IMR-90 (cell line): ENCODE results near the gene ATG5. TPM values are rescaled to one million over a fixed set of nuclear protein-coding genes. Genes with fewer than 3 reads are reported as not detected.

ENCODE experiments used
- ATAC-seq: fragments of 200-7000 bp; cut with Tn5 transposase; 2 replicates; pipeline ENCODE4 v1.9.1; 2020; ENCODE audit warnings: low read depth, mild to moderate bottlenecking, moderate library complexity
- BruUV-seq: library from RNA; stranded (reverse); fragments of 400-500 nt; replicated peaks from 2 replicates; lab custom pipeline; 2021; lab: Mats Ljungman, UMichigan
- CTCF ChIA-PET: fragments of 300-600 bp; formaldehyde crosslinking; extraction: SDS; loops from one replicate; lab custom pipeline; 2021; ENCODE audit warnings: antibody characterized with exemption; lab: Yijun Ruan, JAX
- POLR2A ChIA-PET: fragments of 300-600 bp; sonication (Branson Sonifier 250); formaldehyde crosslinking; loops from one replicate; lab custom pipeline; 2022; ENCODE audit warnings: antibody characterized with exemption; ENCODE audit not compliant: unreplicated experiment; lab: Charles Lee
- DNase-seq: peaks from one replicate; pipeline ENCODE4 v3.0.0; 2013
- H2AFZ ChIP-seq: replicated peaks from 2 replicates; pipeline ENCODE3; 2013; ENCODE audit warnings: low read length, mild to moderate bottlenecking; ENCODE audit not compliant: poor library complexity
- H2AK5ac ChIP-seq: 2 replicates; pipeline ENCODE4 v1.6.1; 2013; ENCODE audit warnings: low read depth, low read length, inconsistent platforms
- H2AK9ac ChIP-seq: replicated peaks from 2 replicates; pipeline ENCODE3; 2013; ENCODE audit warnings: mild to moderate bottlenecking, low read depth, low read length, moderate library complexity; ENCODE audit not compliant: poor library complexity
- H2BK120ac ChIP-seq: 2 replicates; pipeline ENCODE4 v1.6.1; 2013; ENCODE audit warnings: low read depth, low read length, inconsistent platforms
- H2BK15ac ChIP-seq: 3 replicates; pipeline ENCODE4 v1.6.1; 2013; ENCODE audit warnings: low read depth, low read length, inconsistent platforms
- H2BK20ac ChIP-seq: 2 replicates; pipeline ENCODE4 v1.6.1; 2013; ENCODE audit warnings: low read depth, mild to moderate bottlenecking, inconsistent platforms, low read length, moderate library complexity
- H2BK5ac ChIP-seq: 2 replicates; pipeline ENCODE4 v1.6.1; 2013; ENCODE audit warnings: mild to moderate bottlenecking, low read depth, low read length, inconsistent platforms; ENCODE audit not compliant: poor library complexity, severe bottlenecking
- H3K14ac ChIP-seq: replicated peaks from 2 replicates; pipeline ENCODE4 v1.6.1; 2013; ENCODE audit warnings: low read depth, low read length, inconsistent platforms
- H3K18ac ChIP-seq: 2 replicates; pipeline ENCODE4 v1.6.1; 2013; ENCODE audit warnings: low read depth, low read length, control low read depth
- H3K23ac ChIP-seq: 2 replicates; pipeline ENCODE4 v1.6.1; 2013; ENCODE audit warnings: low read depth, low read length, inconsistent platforms
- H3K27ac ChIP-seq: 2 replicates; pipeline ENCODE4 v1.5.1; 2013; ENCODE audit warnings: mild to moderate bottlenecking, control low read depth, low read length; ENCODE audit not compliant: insufficient read depth
- H3K27me3 ChIP-seq: 2 replicates; pipeline ENCODE4 v1.6.1; 2013; ENCODE audit warnings: low read length; ENCODE audit not compliant: control insufficient read depth, insufficient read depth
- H3K36me3 ChIP-seq: 2 replicates; pipeline ENCODE4 v1.6.1; 2013; ENCODE audit warnings: low read length, mixed read lengths; ENCODE audit not compliant: control insufficient read depth, insufficient read depth
- H3K4ac ChIP-seq: 2 replicates; pipeline ENCODE4 v1.6.1; 2013; ENCODE audit warnings: low read depth, low read length, inconsistent platforms
- H3K4me1 ChIP-seq: 2 replicates; pipeline ENCODE4 v1.6.1; 2013; ENCODE audit warnings: low read length, mixed read lengths; ENCODE audit not compliant: control insufficient read depth, insufficient read depth
- H3K4me2 ChIP-seq: 2 replicates; pipeline ENCODE4 v1.6.1; 2013; ENCODE audit warnings: low read depth, mild to moderate bottlenecking, control low read depth, low read length, moderate library complexity
- H3K4me3 ChIP-seq: 2 replicates; pipeline ENCODE4 v1.5.1; 2013; ENCODE audit warnings: low read depth, mild to moderate bottlenecking, control low read depth, low read length, moderate library complexity; ENCODE audit not compliant: insufficient read depth
- H3K56ac ChIP-seq: 2 replicates; pipeline ENCODE4 v1.6.1; 2013; ENCODE audit warnings: low read length, inconsistent platforms; ENCODE audit not compliant: insufficient read depth; ENCODE audit errors: extremely low read depth
- H3K79me1 ChIP-seq, 2 experiments: 2 replicates each; pipeline ENCODE4 v1.6.1; 2013; ENCODE audit warnings: low read length in 2 of 2, inconsistent platforms in 1 of 2, low read depth in 1 of 2
- H3K9ac ChIP-seq: 2 replicates; pipeline ENCODE4 v1.6.1; 2013; ENCODE audit warnings: low read depth, low read length, control low read depth
- H3K9me1 ChIP-seq: 2 replicates; pipeline ENCODE4 v1.6.1; 2013; ENCODE audit warnings: low read length, inconsistent platforms; ENCODE audit not compliant: insufficient read depth
- H3K9me3 ChIP-seq: 2 replicates; pipeline ENCODE4 v1.6.1; 2013; ENCODE audit warnings: low read length; ENCODE audit not compliant: control insufficient read depth, insufficient read depth
- H4K20me1 ChIP-seq: 2 replicates; pipeline ENCODE4 v1.6.1; 2013; ENCODE audit warnings: low read length, inconsistent platforms; ENCODE audit not compliant: insufficient read depth
- H4K5ac ChIP-seq: 2 replicates; pipeline ENCODE4 v1.6.1; 2013; ENCODE audit warnings: mild to moderate bottlenecking, low read depth, low read length, control low read depth
- H4K8ac ChIP-seq, 2 experiments: 2 replicates each; pipeline ENCODE4 v1.6.1; 2013; ENCODE audit warnings: low read depth in 2 of 2, low read length in 2 of 2, control low read depth in 1 of 2, inconsistent platforms in 1 of 2
- H4K91ac ChIP-seq: 2 replicates; pipeline ENCODE4 v1.6.1; 2013; ENCODE audit warnings: low read depth, low read length, inconsistent platforms; ENCODE audit not compliant: insufficient read depth
- CEBPB ChIP-seq: IDR thresholded peaks from 2 replicates; pipeline ENCODE4 v1.6.1; 2012; ENCODE audit warnings: low read depth, low read length, improper control_type of control experiment
- FOS ChIP-seq: fragments of 150-350 bp; IDR thresholded peaks from 2 replicates; pipeline ENCODE4 v1.6.1; 2016; ENCODE audit warnings: low read depth, low read length
- NFE2L2 ChIP-seq: fragments of 150-350 bp; IDR thresholded peaks from 2 replicates; pipeline ENCODE4 v1.6.1; 2016; ENCODE audit warnings: low read depth, mild to moderate bottlenecking, low read length
- WGBS, 2 experiments: methylation state at CpG; one replicate each; pipeline versions ENCODE4 v1.1.5 to v1.1.7; 2013; ENCODE audit warnings: missing lambda C conversion rate in 2 of 2; ENCODE audit not compliant: insufficient read length in 1 of 2; ENCODE audit errors: extremely low coverage in 2 of 2; 5-methylcytosine and 5-hydroxymethylcytosine counted together
- dilution Hi-C: fragments of 300-500 bp; cut with HindIII; formaldehyde crosslinking; loops from one replicate; pipeline ENCODE4 v1.14.3; 2018; ENCODE audit warnings: low sequenced_read_pairs; ENCODE audit not compliant: unreplicated experiment
- in situ Hi-C: fragments of 300-500 bp; cut with MboI; formaldehyde crosslinking; loops from 3 replicates; pipeline ENCODE4 v1.14.3; 2019; ENCODE audit warnings: low sequenced_read_pairs, inconsistent platforms, mixed read lengths
- intact Hi-C: fragments of 100-400 bp; cut with micrococcal nuclease; formaldehyde crosslinking; loops from 2 replicates; pipeline ENCODE4 v1.10.0; 2022
- polyA plus RNA-seq, 3 experiments: library from polyadenylated mRNA; depleted of rRNA; stranded (reverse); fragments of >200 nt; gene quantifications; 2 replicates each; pipeline ENCODE4 v1.2.3, GENCODE V29; 2012; ENCODE audit warnings: low replicate concordance in 1 of 3
- total RNA-seq: library from RNA; depleted of rRNA; stranded (reverse); fragments of >200 nt; gene quantifications from 2 replicates; pipeline ENCODE4 v1.2.3, GENCODE V29; 2012

Gene ATG5
- total and polyA plus RNA-seq, 2 of the 4 experiments (the other 2 are of a cell fraction): 13.5 to 28.0 TPM

GRCh38 chr6:106275692-106276091 is 49.9 kb downstream of the ATG5 start:
- peak overlapping the region; percentile 34; the same call in 1 of the 2 replicates for H3K4ac ChIP-seq
- peaks cover 29 to 38% of the 10 kb centered on the region in 2 experiments for H3K79me1 ChIP-seq
- H3K23ac ChIP-seq: no peak overlapping the region
- ChIA-PET CTCF (interaction anchor here (1.1 kb wide), 1 partner anchor 14 kb away, joined by 3 read pairs; no protein-coding TSS in a partner anchor), POLR2A (no interaction called here)
- peak; percentile 71 for DNase-seq
- H3K27me3 ChIP-seq: no peaks in the 10 kb centered on the region
- H2BK5ac ChIP-seq: peak overlapping the region; percentile 46
- no peak overlapping the region for H3K4me3 ChIP-seq
- no peaks in the 10 kb centered on the region for H3K9me1 ChIP-seq
- WGBS, 2 experiments: no CpG with 5 or more reads among the region's 5 CpGs
- H2BK15ac ChIP-seq: no peak overlapping the region
- H2BK20ac ChIP-seq: 0 out of 2 replicates have a peak overlapping the region, but pooled peaks have one; percentile 5
- peak overlapping the region; percentile 37; the same call in 1 of the 2 replicates for H3K9ac ChIP-seq
- H3K36me3 ChIP-seq: peaks cover 6% of the 10 kb centered on the region
- H2AK5ac ChIP-seq: no peak overlapping the region
- no TSS peak for BruUV-seq
- H3K27ac ChIP-seq: no peak overlapping the region; the same call in 1 of the 2 replicates
- H2BK120ac ChIP-seq: no peak overlapping the region
- dilution Hi-C loops (no loop called here), intact Hi-C loops (no loop called here), in situ Hi-C loops (no loop called here)
- peak overlapping the region; percentile 84; the same call in 1 of the 2 replicates for H3K4me2 ChIP-seq
- no peaks in the 10 kb centered on the region; the same call in 1 of the 2 replicates for H3K4me1 ChIP-seq
- TF ChIP-seq NFE2L2 (no peak), CEBPB (no peak), FOS (no peak)
- no peak overlapping the region for H2AFZ ChIP-seq
- no peaks in the 10 kb centered on the region for H3K9me3 ChIP-seq
- H4K20me1 ChIP-seq: no peaks in the 10 kb centered on the region
- no peak overlapping the region for H4K8ac ChIP-seq
- no peak overlapping the region for H4K91ac ChIP-seq
- H3K14ac ChIP-seq: no peak overlapping the region
- 0 out of 2 replicates have a peak overlapping the region, but pooled peaks have one; percentile 2 for H4K5ac ChIP-seq
- H3K18ac ChIP-seq: no peak overlapping the region
- ATAC-seq: peak; percentile 93
- H2AK9ac ChIP-seq: no peak overlapping the region
- no peak overlapping the region; the same call in 1 of the 2 replicates for H3K56ac ChIP-seq
